K562 (cell line): ENCODE results near the gene HSF5. TPM values are rescaled to one million over a fixed set of nuclear protein-coding genes. Genes with fewer than 3 reads are reported as not detected.

Experiments
- ARHGAP35 ChIP-seq: fragments of 450-650 bp; IDR thresholded peaks from 2 replicates; pipeline ENCODE4 v1.6.1; 2018; ENCODE audit not compliant: partially characterized antibody
- ATF7 ChIP-seq: fragments of 450-650 bp; IDR thresholded peaks from 2 replicates; pipeline ENCODE4 v1.7.1; 2014; ENCODE audit warnings: mild to moderate bottlenecking, moderate library complexity
- CBX5 ChIP-seq: IDR thresholded peaks from 2 replicates; pipeline ENCODE4 v1.6.1; 2014; ENCODE audit warnings: low read depth, borderline replicate concordance
- CEBPB ChIP-seq: fragments of 450-650 bp; IDR thresholded peaks from 2 replicates; pipeline ENCODE4 v1.6.1; 2016; ENCODE audit warnings: missing genetic modification characterization, missing compliant biosample characterization
- E2F1 ChIP-seq: sonication (generic); formaldehyde crosslinking; IDR thresholded peaks from 2 replicates; pipeline ENCODE4 v1.8.1; 2023; ENCODE audit warnings: mild to moderate bottlenecking, missing genetic modification reagents, moderate library complexity
- GABPB2 ChIP-seq: fragments of 250-450 bp; sonication (Bioruptor Pico); conservative IDR thresholded peaks from 2 replicates; pipeline ENCODE4 v1.5.1; 2021; ENCODE audit warnings: mild to moderate bottlenecking
- HDAC2 ChIP-seq: fragments of 450-650 bp; IDR thresholded peaks from 2 replicates; pipeline ENCODE4 v1.6.1; 2016; ENCODE audit warnings: mild to moderate bottlenecking
- HINFP ChIP-seq: fragments of 450-650 bp; conservative IDR thresholded peaks from 2 replicates; pipeline ENCODE4 v1.6.1; 2016; ENCODE audit warnings: missing genetic modification characterization, low read depth, mild to moderate bottlenecking, control low read depth, missing compliant biosample characterization
- MED1 ChIP-seq: sonication (generic); formaldehyde crosslinking; IDR thresholded peaks from 2 replicates; pipeline ENCODE4 v1.8.1; 2023; ENCODE audit warnings: missing genetic modification reagents, borderline replicate concordance
- MEF2D ChIP-seq: conservative IDR thresholded peaks from 2 replicates; pipeline ENCODE4 v1.6.1; 2016; ENCODE audit warnings: low read depth, missing genetic modification characterization, missing compliant biosample characterization
- MLX ChIP-seq, 2 experiments: fragments of 450-650 bp in 1 of 2; sonication (generic) in 1 of 2; formaldehyde crosslinking; conservative IDR thresholded peaks; 2 replicates each; pipeline versions ENCODE4 v1.4.0 to v1.8.1; 2020 to 2022; ENCODE audit warnings: mild to moderate bottlenecking in 1 of 2, missing genetic modification reagents in 1 of 2
- MXI1 ChIP-seq: IDR thresholded peaks from 2 replicates; pipeline ENCODE4 v1.6.1; 2011; ENCODE audit warnings: low read depth, mild to moderate bottlenecking, improper control_type of control experiment, low read length
- NFIC ChIP-seq: fragments of 450-650 bp; IDR thresholded peaks from 2 replicates; pipeline ENCODE4 v1.6.1; 2017; ENCODE audit warnings: mild to moderate bottlenecking, inconsistent platforms
- PHF8 ChIP-seq: fragments of 200-600 bp; sonication (generic); IDR thresholded peaks from 2 replicates; pipeline ENCODE4 v1.6.1; 2012; ENCODE audit warnings: mixed run types, mild to moderate bottlenecking, inconsistent platforms, low read length, moderate library complexity, borderline replicate concordance
- RBBP5 ChIP-seq: fragments of 200-600 bp; sonication (generic); IDR thresholded peaks from 2 replicates; pipeline ENCODE4 v1.6.1; 2012; ENCODE audit warnings: borderline replicate concordance, mild to moderate bottlenecking, low read length, control low read depth, inconsistent platforms; ENCODE audit not compliant: insufficient read depth, poor library complexity, severe bottlenecking
- STAT5A ChIP-seq: IDR thresholded peaks from 2 replicates; pipeline ENCODE4 v1.6.1; 2012; ENCODE audit warnings: low read length, inconsistent platforms, borderline replicate concordance
- XRCC4 ChIP-seq: IDR thresholded peaks from one replicate; pipeline ENCODE4 v1.6.1; 2011; ENCODE audit not compliant: insufficient read depth, insufficient read length; ENCODE audit errors: extremely low read depth
- ZNF12 ChIP-seq: sonication (generic); formaldehyde crosslinking; IDR thresholded peaks from 2 replicates; pipeline ENCODE4 v1.4.0; 2020; ENCODE audit warnings: mild to moderate bottlenecking, missing genetic modification reagents
- ZNF436 ChIP-seq: fragments of 250-450, 450-650 bp; sonication (Bioruptor Pico); formaldehyde crosslinking; IDR thresholded peaks from 2 replicates; pipeline ENCODE4 v1.7.0; 2020; ENCODE audit warnings: mild to moderate bottlenecking
- ZNF707 ChIP-seq: fragments of 250-450 bp; sonication (Bioruptor Pico); conservative IDR thresholded peaks from 2 replicates; pipeline ENCODE4 v1.8.0; 2022; ENCODE audit warnings: inconsistent platforms, mild to moderate bottlenecking, moderate library complexity
- ZNF764 ChIP-seq: fragments of 250-450 bp; sonication (Bioruptor Pico); IDR thresholded peaks from 2 replicates; pipeline ENCODE4 v1.4.0; 2020; ENCODE audit warnings: low read depth, mild to moderate bottlenecking, moderate library complexity
- polyA plus RNA-seq, 8 experiments: library from polyadenylated mRNA; depleted of rRNA in 4 of 8; stranded (reverse) in 5 of 8; unstranded in 3 of 8; fragments of >200 nt; fragmentation: Nextera tagmentation in 2 of 8; fragmentation: Illumina TruSeq in 1 of 8; extraction: Ambion mirVana in 2 of 8; extraction: Trizol in 1 of 8; gene quantifications; 2 replicates each; pipeline versions ENCODE4 v1.2.1 to v1.2.3, GENCODE V29; 2011 to 2014; ENCODE audit warnings: inconsistent platforms in 1 of 8, missing spikeins in 1 of 8
- total RNA-seq, 7 experiments: library from RNA; depleted of rRNA in 6 of 7; stranded (reverse); fragments of >200 nt in 6 of 7; fragmentation: Illumina TruSeq in 2 of 7; extraction: Trizol in 2 of 7; gene quantifications; 2 replicates each; pipeline versions ENCODE4 v1.2.1 to v1.2.3, GENCODE V29; 2011 to 2021; ENCODE audit warnings: low replicate concordance in 1 of 7

The HSF5 gene
- total and polyA plus RNA-seq, 9 of the 15 experiments (the other 6 are each of a cell fraction or from before 2014, with no cell fraction given): 0.04 TPM; not detected in 8

- no peak for TF ChIP-seq HINFP (tag)
- TF ChIP-seq PHF8: peak; percentile 65
- TF ChIP-seq GABPB2 (CRISPR knock-in tag): no peak
- TF ChIP-seq HDAC2: no peak
- TF ChIP-seq CBX5: no peak
- no peak for TF ChIP-seq CEBPB (tag)
- TF ChIP-seq ZNF707 (CRISPR knock-in tag): no peak
- no peak for TF ChIP-seq MXI1
- TF ChIP-seq XRCC4: no peak
- no peak for TF ChIP-seq MLX (CRISPR knock-in tag; conservative IDR thresholded peaks at IDR 0.05)
- TF ChIP-seq ZNF764 (CRISPR knock-in tag): no peak
- TF ChIP-seq ARHGAP35: no peak
- TF ChIP-seq ZNF436: no peak
- TF ChIP-seq MED1 (CRISPR knock-in tag): no peak
- no peak for TF ChIP-seq STAT5A
- TF ChIP-seq E2F1 (CRISPR knock-in tag): no peak
- TF ChIP-seq ATF7: no peak
- TF ChIP-seq NFIC: no peak
- peak; percentile 67; the same call in 1 of the 2 replicates for TF ChIP-seq ZNF12 (CRISPR knock-in tag)
- TF ChIP-seq MEF2D (tag): no peak
- TF ChIP-seq RBBP5: peak; percentile 10
Observed at GRCh38 chr17:58517378-58517927, 29.2 kb upstream of the HSF5 start (continued).
